ENCODE data around the gene NTMT2.
"Not testable (repeated sequence)": the region's sequence is repeated elsewhere in the genome, so short reads cannot be mapped to it uniquely, and the experiment has no call there.

Gene NTMT2

GRCh38 chr1:170157820-170158219 lies 12.1 kb downstream of the NTMT2 start:
- no peak for DNase-seq

GRCh38 chr1:170162459-170163246 lies 16.9 kb downstream of the NTMT2 start:
- no peak for DNase-seq

GRCh38 chr1:170164103-170164763 lies 18.5 kb downstream of the NTMT2 start:
- no peak for DNase-seq

GRCh38 chr1:170166518-170167180 lies 20.9 kb downstream of the NTMT2 start:
- no peak for DNase-seq

GRCh38 chr1:170168265-170168664 lies 22.5 kb downstream of the NTMT2 start:
- no peak for DNase-seq

GRCh38 chr1:170170513-170170912 lies 24.8 kb downstream of the NTMT2 start:
- DNase-seq: not testable (repeated sequence)

- DNase-seq: no peak
Measured at GRCh38 chr1:170174395-170174794, 28.6 kb downstream of the NTMT2 start.

GRCh38 chr1:170175041-170175440 lies 29.3 kb downstream of the NTMT2 start:
- no peak for DNase-seq

GRCh38 chr1:170175484-170175883 lies 29.7 kb downstream of the NTMT2 start:
- no peak for DNase-seq

- no peak for DNase-seq
Measured at GRCh38 chr1:170176772-170177171, 31.0 kb downstream of the NTMT2 start.

- DNase-seq: no peak
Measured at GRCh38 chr1:170182442-170182841, 36.7 kb downstream of the NTMT2 start.

GRCh38 chr1:170192546-170192945 lies 46.8 kb downstream of the NTMT2 start:
- DNase-seq: no peak

GRCh38 chr1:170194451-170194850 lies 48.7 kb downstream of the NTMT2 start:
- DNase-seq: no peak

GRCh38 chr1:170196490-170197236 lies 50.9 kb downstream of the NTMT2 start:
- no peak for DNase-seq

- DNase-seq: no peak
Measured at GRCh38 chr1:170198090-170198489, 52.3 kb downstream of the NTMT2 start.

- DNase-seq: no peak
Measured at GRCh38 chr1:170198584-170198983, 52.8 kb downstream of the NTMT2 start.

GRCh38 chr1:170200161-170200560 lies 54.4 kb downstream of the NTMT2 start:
- DNase-seq: no peak

- DNase-seq: no peak
Measured at GRCh38 chr1:170200621-170201397, 55.0 kb downstream of the NTMT2 start.

- DNase-seq: no peak
Measured at GRCh38 chr1:170203693-170204092, 57.9 kb downstream of the NTMT2 start.

- no peak for DNase-seq
Measured at GRCh38 chr1:170204121-170204520, 58.4 kb downstream of the NTMT2 start.

- no peak for DNase-seq
Measured at GRCh38 chr1:170205301-170205700, 59.5 kb downstream of the NTMT2 start.

GRCh38 chr1:170209125-170209524 lies 63.4 kb downstream of the NTMT2 start:
- no peak for DNase-seq

Data from NCI-H1436 (cell line).